Measurements from ENCODE around the gene PSMD6. TPM values are rescaled to one million over a fixed set of nuclear protein-coding genes. Genes with fewer than 3 reads are reported as not detected.

Gene PSMD6
- total and polyA plus RNA-seq, 2 donors (not counting 3 experiments of a cell fraction or from before 2014, with no cell fraction given) = 53.7 to 90.8 TPM

- H3K27me3 ChIP-seq (ENCODE audit: control insufficient read depth in 2 of 2, insufficient read depth in 2 of 2, low read length in 2 of 2) = peaks cover 14 to 21% of the 10 kb centered on the region in 2 experiments
- no peaks in the 10 kb centered on the region for H3K9me1 ChIP-seq (replicated peaks; ENCODE audit: control insufficient read depth, extremely low read depth, insufficient read depth, low read length)
- H3K9me3 ChIP-seq (replicated peaks; ENCODE audit: control insufficient read depth, insufficient read depth, low read length) = no peaks in the 10 kb centered on the region
- DNase-seq (ENCODE audit: low read depth, low spot score) (no peak), FAIRE-seq (no peak)
- no peaks in the 10 kb centered on the region for H3K4me1 ChIP-seq (ENCODE audit: control insufficient read depth, extremely low read depth, insufficient read depth, low read length)
- H3K4me2 ChIP-seq (ENCODE audit: insufficient read depth, low read length) = no peak overlapping the region
- H3K4me3 ChIP-seq (replicated peaks in 1 of 3; ENCODE audit: insufficient read depth in 1 of 3, low read depth in 1 of 3, low read length in 3 of 3) = no peak overlapping the region
- TF ChIP-seq, protein P1, sequence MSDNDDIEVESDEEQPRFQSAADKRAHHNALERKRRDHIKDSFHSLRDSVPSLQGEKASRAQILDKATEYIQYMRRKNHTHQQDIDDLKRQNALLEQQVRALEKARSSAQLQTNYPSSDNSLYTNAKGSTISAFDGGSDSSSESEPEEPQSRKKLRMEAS (IDR thresholded peaks at IDR 0.05; ENCODE audit: insufficient read depth, insufficient read length) = no peak
- no peak for TF ChIP-seq EZH2 (IDR thresholded peaks at IDR 0.05; ENCODE audit: borderline replicate concordance, low read depth, low read length, severe bottlenecking)
- TF ChIP-seq GATA2 (IDR thresholded peaks at IDR 0.05; ENCODE audit: insufficient read depth, insufficient read length, low read depth, low read length) = no peak
- TF ChIP-seq POLR2A (IDR thresholded peaks at IDR 0.05; ENCODE audit: low read depth, low read length) = no peak
- no peak for TF ChIP-seq POLR2AphosphoS5 (IDR thresholded peaks at IDR 0.05; ENCODE audit: insufficient read depth, low read depth, low read length)
- no peak for TF ChIP-seq JUN (IDR thresholded peaks at IDR 0.05; ENCODE audit: borderline replicate concordance, insufficient read depth, insufficient read length, low read depth)
- no peak for TF ChIP-seq CTCF (IDR thresholded peaks at IDR 0.05; ENCODE audit: extremely low read depth in 1 of 2, insufficient read depth in 1 of 2, low read depth in 1 of 2, low read length in 2 of 2)
- no peak for TF ChIP-seq MYC (IDR thresholded peaks at IDR 0.05; ENCODE audit: low read depth, low read length)
- no peak for TF ChIP-seq FOS (IDR thresholded peaks at IDR 0.05; ENCODE audit: borderline replicate concordance, insufficient read depth, low read length)
- H4K20me1 ChIP-seq (replicated peaks; ENCODE audit: control insufficient read depth, extremely low read depth, insufficient read depth, low read length) = no peaks in the 10 kb centered on the region
- H3K36me3 ChIP-seq (ENCODE audit: control insufficient read depth in 2 of 2, extremely low read depth in 1 of 2, insufficient read depth in 2 of 2, low read length in 2 of 2) = no peaks in the 10 kb centered on the region
- no peak overlapping the region for H3K9ac ChIP-seq (replicated peaks; ENCODE audit: extremely low read depth, insufficient read depth, low read length)
- dilution Hi-C loops (cut with MboI; ENCODE audit: extremely low pct_ligation_motif_present, low sequenced_read_pairs) = loop anchor here (25.0 kb wide), 1 partner anchor 422 kb away; no protein-coding TSS in a partner anchor
- no TSS peak for BruUV-seq (replicated peaks)
- H3K79me2 ChIP-seq (ENCODE audit: control insufficient read depth, insufficient read depth, low read length) = no peaks in the 10 kb centered on the region
- ChIA-PET CTCF (interaction anchor here (2.2 kb wide), 1 partner anchor 10 kb away, joined by 7 read pairs; no protein-coding TSS in a partner anchor), POLR2A (no interaction called here)
- no peak overlapping the region for H3K27ac ChIP-seq (ENCODE audit: insufficient read depth, low read depth, low read length)
- intact Hi-C loops (cut with micrococcal nuclease) = no loop called here
- no peak overlapping the region for H2AFZ ChIP-seq (ENCODE audit: low read depth, low read length)
Measured at GRCh38 chr3:64039981-64040733, 16.9 kb upstream of the PSMD6 start.

All from endothelial cell of umbilical vein (primary cell).